MM.1S (cell line): Measurements from ENCODE around the gene SOCS4.
"Not testable (repeated sequence)": the region's sequence is repeated elsewhere in the genome, so short reads cannot be mapped to it uniquely, and the experiment has no call there.

Source experiments
- DNase-seq: peaks from one replicate; pipeline ENCODE4 v3.0.0-alpha.2; 2015
- H2AFZ ChIP-seq: fragments of 300-600 bp; sonication (generic); 2 replicates; pipeline ENCODE4 v1.6.0; 2016; ENCODE audit warnings: antibody characterized with exemption, low read length
- H3F3A ChIP-seq: fragments of 300-600 bp; sonication (generic); 2 replicates; pipeline ENCODE4 v1.6.1; 2016; ENCODE audit warnings: mild to moderate bottlenecking, antibody characterized with exemption, low read length, moderate library complexity, mixed read lengths; ENCODE audit not compliant: insufficient read depth
- H3K27ac ChIP-seq: fragments of 300-600 bp; sonication (generic); 2 replicates; pipeline ENCODE4 v1.5.1; 2016; ENCODE audit warnings: mild to moderate bottlenecking, low read length
- H3K27me3 ChIP-seq: fragments of 300-600 bp; sonication (generic); replicated peaks from 2 replicates; pipeline ENCODE4 v1.6.0; 2016; ENCODE audit warnings: low read length; ENCODE audit not compliant: insufficient read depth
- H3K36me3 ChIP-seq: fragments of 300-600 bp; sonication (generic); replicated peaks from 2 replicates; pipeline ENCODE4 v1.6.1; 2016; ENCODE audit warnings: mild to moderate bottlenecking, low read length, mixed read lengths; ENCODE audit not compliant: insufficient read depth
- H3K4me1 ChIP-seq: fragments of 300-600 bp; sonication (generic); 2 replicates; pipeline ENCODE4 v1.6.1; 2016; ENCODE audit warnings: low read length, mixed read lengths
- H3K4me2 ChIP-seq: fragments of 300-600 bp; sonication (generic); 2 replicates; pipeline ENCODE4 v1.6.0; 2016; ENCODE audit warnings: low read depth, low read length
- H3K4me3 ChIP-seq: fragments of 300-600 bp; sonication (generic); 2 replicates; pipeline ENCODE4 v1.5.1; 2016; ENCODE audit warnings: low read length, mixed read lengths
- H3K79me2 ChIP-seq: fragments of 300-600 bp; sonication (generic); 2 replicates; pipeline ENCODE4 v1.6.1; 2016; ENCODE audit warnings: mixed run types, low read length, mixed read lengths
- H3K9ac ChIP-seq: fragments of 300-600 bp; sonication (generic); 2 replicates; pipeline ENCODE4 v1.6.1; 2016; ENCODE audit warnings: low read length, mixed read lengths
- H3K9me2 ChIP-seq: fragments of 300-600 bp; sonication (generic); replicated peaks from 2 replicates; pipeline ENCODE4 v1.6.1; 2016; ENCODE audit warnings: mild to moderate bottlenecking, low read length, mixed read lengths; ENCODE audit not compliant: insufficient read depth
- H3K9me3 ChIP-seq: fragments of 300-600 bp; sonication (generic); replicated peaks from 2 replicates; pipeline ENCODE4 v1.6.1; 2016; ENCODE audit warnings: mild to moderate bottlenecking, low read length, mixed read lengths; ENCODE audit not compliant: insufficient read depth
- H4K20me1 ChIP-seq: fragments of 300-600 bp; sonication (generic); 2 replicates; pipeline ENCODE4 v1.6.1; 2016; ENCODE audit warnings: mild to moderate bottlenecking, low read length, moderate library complexity, mixed read lengths; ENCODE audit not compliant: insufficient read depth
- EZH2 ChIP-seq: fragments of 300-600 bp; sonication (generic); optimal IDR thresholded peaks from 2 replicates; pipeline ENCODE3; 2017; ENCODE audit warnings: low read depth, mild to moderate bottlenecking, antibody characterized with exemption, low read length, mixed read lengths
- EZH2phosphoT487 ChIP-seq: fragments of 300-600 bp; sonication (generic); IDR thresholded peaks from 2 replicates; pipeline ENCODE4 v1.6.1; 2018; ENCODE audit warnings: antibody characterized with exemption, low read length
- TF ChIP-seq, protein P1 (sequence below): fragments of 300-600 bp; sonication (generic); IDR thresholded peaks from 2 replicates; pipeline ENCODE4 v1.5.1; 2016; ENCODE audit warnings: antibody characterized with exemption, low read length, mixed read lengths

Gene SOCS4

DNA sequence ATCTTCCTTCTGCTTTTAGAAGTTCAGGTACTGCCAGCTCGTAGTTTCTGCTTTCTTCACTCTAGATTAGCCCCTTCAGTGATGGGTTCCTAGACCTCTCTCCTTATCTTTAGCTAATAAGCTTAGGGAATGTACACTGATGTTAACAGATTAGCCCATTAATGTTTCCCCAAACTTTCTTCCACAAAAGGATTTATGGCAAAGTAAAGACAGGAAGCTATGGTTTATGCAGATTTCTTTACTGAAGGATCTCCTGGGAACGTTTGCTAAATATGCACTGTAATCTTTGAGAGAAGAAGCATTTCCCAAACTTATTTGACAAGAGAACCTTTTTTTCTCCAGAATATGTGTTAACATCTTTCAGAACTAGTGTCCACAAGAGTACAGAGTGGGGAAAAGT is 4.2 kb downstream of the SOCS4 start:
- Histone ChIP-seq H3K9ac (no peak overlapping the region), H3K36me3 (no peaks in the 10 kb centered on the region), H3K9me3 (no peaks in the 10 kb centered on the region), H3F3A (no peaks in the 10 kb centered on the region), H3K4me3 (no peak overlapping the region), H3K27me3 (no peaks in the 10 kb centered on the region), H3K79me2 (peaks cover 52% of the 10 kb centered on the region), H3K4me1 (peaks cover 7% of the 10 kb centered on the region; the same call in 1 of the 2 replicates), H3K9me2 (no peaks in the 10 kb centered on the region), H3K27ac (no peak overlapping the region), H2AFZ (no peak overlapping the region), H3K4me2 (no peak overlapping the region), H4K20me1 (no peaks in the 10 kb centered on the region)
- no peak for DNase-seq
- TF ChIP-seq EZH2phosphoT487 (no peak), EZH2 (no peak)
- TF ChIP-seq, protein P1, sequence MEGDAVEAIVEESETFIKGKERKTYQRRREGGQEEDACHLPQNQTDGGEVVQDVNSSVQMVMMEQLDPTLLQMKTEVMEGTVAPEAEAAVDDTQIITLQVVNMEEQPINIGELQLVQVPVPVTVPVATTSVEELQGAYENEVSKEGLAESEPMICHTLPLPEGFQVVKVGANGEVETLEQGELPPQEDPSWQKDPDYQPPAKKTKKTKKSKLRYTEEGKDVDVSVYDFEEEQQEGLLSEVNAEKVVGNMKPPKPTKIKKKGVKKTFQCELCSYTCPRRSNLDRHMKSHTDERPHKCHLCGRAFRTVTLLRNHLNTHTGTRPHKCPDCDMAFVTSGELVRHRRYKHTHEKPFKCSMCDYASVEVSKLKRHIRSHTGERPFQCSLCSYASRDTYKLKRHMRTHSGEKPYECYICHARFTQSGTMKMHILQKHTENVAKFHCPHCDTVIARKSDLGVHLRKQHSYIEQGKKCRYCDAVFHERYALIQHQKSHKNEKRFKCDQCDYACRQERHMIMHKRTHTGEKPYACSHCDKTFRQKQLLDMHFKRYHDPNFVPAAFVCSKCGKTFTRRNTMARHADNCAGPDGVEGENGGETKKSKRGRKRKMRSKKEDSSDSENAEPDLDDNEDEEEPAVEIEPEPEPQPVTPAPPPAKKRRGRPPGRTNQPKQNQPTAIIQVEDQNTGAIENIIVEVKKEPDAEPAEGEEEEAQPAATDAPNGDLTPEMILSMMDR: no peak

DNA sequence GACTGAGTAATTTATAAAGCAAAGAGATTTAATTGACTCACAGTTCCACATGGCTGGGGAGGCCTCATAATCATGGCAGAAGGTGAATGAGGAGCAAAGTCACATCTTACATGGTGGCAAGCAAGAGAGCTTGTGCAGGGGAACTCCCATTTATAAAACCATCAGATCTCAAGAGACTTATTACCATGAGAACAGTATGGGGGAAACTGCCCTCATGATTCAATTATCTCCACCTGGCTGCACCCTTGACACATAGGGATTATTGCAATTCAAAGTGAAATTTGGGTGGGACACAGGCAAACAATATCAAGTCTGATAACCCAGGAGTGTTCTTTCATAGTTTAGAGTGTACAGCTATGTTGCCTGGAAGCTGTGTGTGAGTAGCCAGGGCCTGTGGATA is 11.0 kb downstream of the SOCS4 start:
- H3K79me2 ChIP-seq, H3K4me2 ChIP-seq, DNase-seq, H2AFZ ChIP-seq, H3K36me3 ChIP-seq, H3K9ac ChIP-seq, H3F3A ChIP-seq, H3K9me2 ChIP-seq, H3K4me1 ChIP-seq, H4K20me1 ChIP-seq, H3K27ac ChIP-seq, H3K9me3 ChIP-seq, H3K4me3 ChIP-seq, H3K27me3 ChIP-seq: not testable (repeated sequence)

DNA sequence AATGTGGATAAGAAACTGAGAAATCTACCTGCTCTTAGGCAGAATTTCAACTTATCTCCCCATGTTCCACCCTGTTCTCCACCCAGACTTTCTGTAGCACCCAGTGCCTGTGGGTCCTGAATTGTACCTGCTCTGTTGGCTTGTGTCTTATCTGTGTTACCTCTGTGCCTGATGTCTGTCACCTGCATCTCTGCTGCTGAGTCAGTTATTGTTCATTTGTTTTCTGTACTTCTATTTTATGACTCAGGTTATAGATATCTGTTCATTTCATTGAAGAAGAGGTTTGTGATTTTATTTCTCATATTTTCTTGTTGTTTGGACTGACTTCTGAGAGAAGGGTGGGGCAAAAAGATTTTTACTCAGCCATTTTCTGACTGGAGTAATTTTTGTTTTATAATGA is 11.7 kb downstream of the SOCS4 start:
- no peak overlapping the region for H3K9ac ChIP-seq
- no peaks in the 10 kb centered on the region for H3K27me3 ChIP-seq
- no peaks in the 10 kb centered on the region for H3F3A ChIP-seq
- H3K4me2 ChIP-seq: no peak overlapping the region
- TF ChIP-seq EZH2phosphoT487 (no peak), EZH2 (no peak)
- TF ChIP-seq, protein P1: no peak
- no peak for DNase-seq
- no peaks in the 10 kb centered on the region for H3K36me3 ChIP-seq
- no peaks in the 10 kb centered on the region for H4K20me1 ChIP-seq
- H3K4me3 ChIP-seq: no peak overlapping the region
- no peak overlapping the region for H2AFZ ChIP-seq
- no peaks in the 10 kb centered on the region; the same call in 1 of the 2 replicates for H3K79me2 ChIP-seq
- no peaks in the 10 kb centered on the region for H3K4me1 ChIP-seq
- H3K27ac ChIP-seq: no peak overlapping the region
- no peaks in the 10 kb centered on the region for H3K9me3 ChIP-seq
- H3K9me2 ChIP-seq: no peaks in the 10 kb centered on the region

DNA sequence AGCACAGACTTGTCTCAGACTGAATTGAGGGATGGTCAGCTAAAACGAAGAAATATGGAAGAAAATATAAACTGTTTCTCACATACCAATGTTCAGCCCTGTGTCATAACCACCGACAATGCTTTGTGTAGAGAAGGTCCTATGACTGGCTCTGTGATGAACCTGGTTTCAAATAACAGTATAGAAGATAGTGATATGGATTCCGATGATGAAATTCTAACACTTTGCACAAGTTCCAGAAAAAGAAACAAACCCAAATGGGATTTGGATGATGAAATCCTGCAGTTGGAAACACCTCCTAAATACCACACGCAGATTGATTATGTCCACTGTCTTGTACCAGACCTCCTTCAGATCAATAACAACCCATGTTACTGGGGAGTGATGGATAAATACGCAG is 16.5 kb downstream of the SOCS4 start:
- H4K20me1 ChIP-seq: no peaks in the 10 kb centered on the region
- no peaks in the 10 kb centered on the region for H3K9me2 ChIP-seq
- H3K27ac ChIP-seq: no peak overlapping the region
- no peaks in the 10 kb centered on the region for H3K27me3 ChIP-seq
- H2AFZ ChIP-seq: no peak overlapping the region
- no peaks in the 10 kb centered on the region for H3K36me3 ChIP-seq
- no peaks in the 10 kb centered on the region for H3K9me3 ChIP-seq
- no peaks in the 10 kb centered on the region for H3K4me1 ChIP-seq
- TF ChIP-seq EZH2phosphoT487 (no peak), EZH2 (no peak)
- TF ChIP-seq, protein P1: no peak
- no peaks in the 10 kb centered on the region; the same call in 1 of the 2 replicates for H3K79me2 ChIP-seq
- H3K9ac ChIP-seq: no peak overlapping the region
- DNase-seq: no peak
- no peaks in the 10 kb centered on the region for H3F3A ChIP-seq
- no peak overlapping the region for H3K4me3 ChIP-seq
- no peak overlapping the region for H3K4me2 ChIP-seq
